Measurements from ENCODE around the gene C16orf89. TPM values are rescaled to one million over a fixed set of nuclear protein-coding genes. Genes with fewer than 3 reads are reported as not detected.

C16orf89 gene
- polyA plus RNA-seq, 3 donors: not detected

DNA sequence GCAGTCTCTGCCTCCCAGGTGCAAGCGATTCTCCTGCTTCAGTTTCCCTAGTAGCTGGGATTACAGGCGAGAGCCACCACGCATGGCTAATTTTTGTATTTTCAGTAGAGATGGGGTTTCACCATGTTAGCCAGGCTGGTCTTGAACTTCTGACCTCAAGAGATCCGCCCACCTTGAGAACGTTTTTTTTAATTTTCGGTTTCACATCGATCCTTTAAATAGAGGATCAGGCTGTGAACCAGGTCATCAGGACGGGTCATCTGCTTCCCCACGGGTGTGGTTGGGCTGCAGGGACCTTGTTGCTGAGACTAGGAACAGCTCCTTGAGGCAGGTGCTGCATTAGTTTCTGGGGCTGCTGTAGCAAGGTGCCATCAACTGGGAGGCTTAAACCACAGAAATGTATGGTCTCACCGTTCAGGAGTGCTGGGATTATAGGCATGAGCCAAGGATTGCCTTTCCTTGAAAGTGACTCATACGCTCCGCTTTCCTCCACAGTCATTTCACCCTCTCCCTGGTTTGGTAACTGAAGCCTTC, 24.1 kb downstream of the C16orf89 start:
- no peak overlapping the region for H2AFZ ChIP-seq (ENCODE audit: insufficient read depth, low read depth, low read length, poor library complexity, severe bottlenecking)
- intact Hi-C loops (cut with micrococcal nuclease): no loop called here
- no peaks in the 10 kb centered on the region for H3K36me3 ChIP-seq (replicated peaks in 1 of 2; ENCODE audit: control insufficient read depth in 1 of 2, insufficient read depth in 2 of 2, low read length in 2 of 2)
- H3K36me3 Mint-ChIP-seq: no peaks in the 10 kb centered on the region
- no peaks in the 10 kb centered on the region for H3K9me3 Mint-ChIP-seq
- H3K27me3 Mint-ChIP-seq (ENCODE audit: low read depth in 3 of 3): peaks cover 5 to 8% (median 7%) of the 10 kb centered on the region in 3 donors
- no peaks in the 10 kb centered on the region for H3K79me2 ChIP-seq (ENCODE audit: insufficient read depth, low read length)
- H3K27me3 ChIP-seq (ENCODE audit: control insufficient read depth in 2 of 2, insufficient read depth in 2 of 2, low read length in 2 of 2): no peaks in the 10 kb centered on the region
- H3K27ac ChIP-seq (ENCODE audit: low read depth in 1 of 2, low read length in 2 of 2): no peak overlapping the region
- WGBS (ENCODE audit: insufficient coverage): 80% methylated on average over 7 of the region's 12 CpGs
- H3K4me2 ChIP-seq (replicated peaks; ENCODE audit: extremely low read depth, low read length, poor library complexity, severe bottlenecking): no peak overlapping the region
- H3K9ac ChIP-seq (ENCODE audit: insufficient read depth, low read length, poor library complexity, severe bottlenecking): no peak overlapping the region
- no peaks in the 10 kb centered on the region for H3K9me3 ChIP-seq (replicated peaks in 1 of 2; ENCODE audit: control insufficient read depth in 1 of 2, insufficient read depth in 1 of 2, low read length in 2 of 2)
- H3K4me3 Mint-ChIP-seq: no peak overlapping the region
- no peak overlapping the region for H3K4me3 ChIP-seq (replicated peaks in 1 of 3; ENCODE audit: low read depth in 2 of 3, low read length in 3 of 3)
- H4K20me1 ChIP-seq (ENCODE audit: insufficient read depth, low read length): no peaks in the 10 kb centered on the region
- TF ChIP-seq, protein P1, sequence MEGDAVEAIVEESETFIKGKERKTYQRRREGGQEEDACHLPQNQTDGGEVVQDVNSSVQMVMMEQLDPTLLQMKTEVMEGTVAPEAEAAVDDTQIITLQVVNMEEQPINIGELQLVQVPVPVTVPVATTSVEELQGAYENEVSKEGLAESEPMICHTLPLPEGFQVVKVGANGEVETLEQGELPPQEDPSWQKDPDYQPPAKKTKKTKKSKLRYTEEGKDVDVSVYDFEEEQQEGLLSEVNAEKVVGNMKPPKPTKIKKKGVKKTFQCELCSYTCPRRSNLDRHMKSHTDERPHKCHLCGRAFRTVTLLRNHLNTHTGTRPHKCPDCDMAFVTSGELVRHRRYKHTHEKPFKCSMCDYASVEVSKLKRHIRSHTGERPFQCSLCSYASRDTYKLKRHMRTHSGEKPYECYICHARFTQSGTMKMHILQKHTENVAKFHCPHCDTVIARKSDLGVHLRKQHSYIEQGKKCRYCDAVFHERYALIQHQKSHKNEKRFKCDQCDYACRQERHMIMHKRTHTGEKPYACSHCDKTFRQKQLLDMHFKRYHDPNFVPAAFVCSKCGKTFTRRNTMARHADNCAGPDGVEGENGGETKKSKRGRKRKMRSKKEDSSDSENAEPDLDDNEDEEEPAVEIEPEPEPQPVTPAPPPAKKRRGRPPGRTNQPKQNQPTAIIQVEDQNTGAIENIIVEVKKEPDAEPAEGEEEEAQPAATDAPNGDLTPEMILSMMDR (IDR thresholded peaks at IDR 0.05): no peak
- no peaks in the 10 kb centered on the region for H3K4me1 Mint-ChIP-seq
- H3K27ac Mint-ChIP-seq: no peak overlapping the region
- DNase-seq: no peak
- H3K4me1 ChIP-seq (ENCODE audit: control insufficient read depth in 1 of 2, insufficient read depth in 2 of 2, low read length in 2 of 2): no peaks in the 10 kb centered on the region

- Mint-ChIP-seq H3K4me1 (no peaks in the 10 kb centered on the region), H3K4me3 (no peak overlapping the region), H3K27ac (no peak overlapping the region), H3K9me3 (no peaks in the 10 kb centered on the region), H3K36me3 (no peaks in the 10 kb centered on the region), H3K27me3 (ENCODE audit: low read depth in 3 of 3) (peaks cover 5 to 8% (median 7%) of the 10 kb centered on the region in 3 donors)
- Histone ChIP-seq H3K4me2 (replicated peaks; ENCODE audit: extremely low read depth, low read length, poor library complexity, severe bottlenecking) (no peak overlapping the region), H4K20me1 (ENCODE audit: insufficient read depth, low read length) (no peaks in the 10 kb centered on the region), H3K4me3 (replicated peaks in 1 of 3; ENCODE audit: low read depth in 2 of 3, low read length in 3 of 3) (no peak overlapping the region), H3K27ac (ENCODE audit: low read depth in 1 of 2, low read length in 2 of 2) (no peak overlapping the region), H3K9ac (ENCODE audit: insufficient read depth, low read length, poor library complexity, severe bottlenecking) (no peak overlapping the region), H3K79me2 (ENCODE audit: insufficient read depth, low read length) (no peaks in the 10 kb centered on the region), H3K4me1 (ENCODE audit: control insufficient read depth in 1 of 2, insufficient read depth in 2 of 2, low read length in 2 of 2) (no peaks in the 10 kb centered on the region), H2AFZ (ENCODE audit: insufficient read depth, low read depth, low read length, poor library complexity, severe bottlenecking) (no peak overlapping the region), H3K9me3 (replicated peaks in 1 of 2; ENCODE audit: control insufficient read depth in 1 of 2, insufficient read depth in 1 of 2, low read length in 2 of 2) (no peaks in the 10 kb centered on the region), H3K36me3 (replicated peaks in 1 of 2; ENCODE audit: control insufficient read depth in 1 of 2, insufficient read depth in 2 of 2, low read length in 2 of 2) (no peaks in the 10 kb centered on the region), H3K27me3 (ENCODE audit: control insufficient read depth in 2 of 2, insufficient read depth in 2 of 2, low read length in 2 of 2) (no peaks in the 10 kb centered on the region)
- DNase-seq: no peak
- WGBS (ENCODE audit: insufficient coverage): 85% methylated on average over 5 of the region's 7 CpGs
- intact Hi-C loops (cut with micrococcal nuclease): no loop called here
- TF ChIP-seq, protein P1 (IDR thresholded peaks at IDR 0.05): no peak
Observed at GRCh38 chr16:5040451-5040850, 25.3 kb downstream of the C16orf89 start.

Data from CD14-positive monocyte (primary cell).